ENCODE measurements around the gene DDN.

DDN gene

GRCh38 chr12:48982397-48983080, 16.6 kb downstream of the DDN start:
- DNase-seq (ENCODE audit: low read depth): no peak
- H3K4me3 ChIP-seq (ENCODE audit: low read depth, low read length): no peak overlapping the region
- no peak for TF ChIP-seq CTCF (IDR thresholded peaks at IDR 0.05; ENCODE audit: insufficient read depth, low read depth, low read length, missing control alignments)

- H3K4me3 ChIP-seq (ENCODE audit: low read depth, low read length): no peak overlapping the region
- no peak for TF ChIP-seq CTCF (IDR thresholded peaks at IDR 0.05; ENCODE audit: insufficient read depth, low read depth, low read length, missing control alignments)
- no peak for DNase-seq (ENCODE audit: low read depth)
Observed at GRCh38 chr12:48981757-48982157, 17.4 kb downstream of the DDN start.

GRCh38 chr12:48980953-48981756, 18.0 kb downstream of the DDN start:
- no peak overlapping the region for H3K4me3 ChIP-seq (ENCODE audit: low read depth, low read length)
- no peak for DNase-seq (ENCODE audit: low read depth)
- TF ChIP-seq CTCF (IDR thresholded peaks at IDR 0.05; ENCODE audit: insufficient read depth, low read depth, low read length, missing control alignments): no peak

DNA sequence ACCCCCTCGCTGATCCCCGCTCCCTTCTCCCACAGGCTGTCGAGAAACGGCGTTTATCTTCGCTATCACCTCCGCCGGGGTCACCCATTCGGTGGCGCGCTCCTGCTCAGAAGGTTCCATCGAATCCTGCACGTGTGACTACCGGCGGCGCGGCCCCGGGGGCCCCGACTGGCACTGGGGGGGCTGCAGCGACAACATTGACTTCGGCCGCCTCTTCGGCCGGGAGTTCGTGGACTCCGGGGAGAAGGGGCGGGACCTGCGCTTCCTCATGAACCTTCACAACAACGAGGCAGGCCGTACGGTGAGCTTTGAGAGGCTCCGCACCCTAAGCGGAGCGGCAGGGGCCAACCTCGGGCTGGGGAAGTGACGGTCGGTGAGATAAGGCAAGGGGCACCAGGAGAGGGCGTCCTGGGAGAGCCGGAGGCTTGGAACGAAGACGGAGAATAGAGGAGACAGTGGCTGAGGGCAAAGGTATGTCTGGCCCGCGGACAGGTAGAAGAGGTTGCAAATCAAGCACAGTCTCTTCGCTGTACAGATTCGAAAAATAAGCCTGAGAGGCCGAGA, 18.7 kb downstream of the DDN start:
- TF ChIP-seq CTCF (IDR thresholded peaks at IDR 0.05; ENCODE audit: insufficient read depth, low read depth, low read length, missing control alignments): no peak
- peak overlapping the region; percentile 54 for H3K4me3 ChIP-seq (ENCODE audit: low read depth, low read length)
- DNase-seq (ENCODE audit: low read depth): no peak

DNA sequence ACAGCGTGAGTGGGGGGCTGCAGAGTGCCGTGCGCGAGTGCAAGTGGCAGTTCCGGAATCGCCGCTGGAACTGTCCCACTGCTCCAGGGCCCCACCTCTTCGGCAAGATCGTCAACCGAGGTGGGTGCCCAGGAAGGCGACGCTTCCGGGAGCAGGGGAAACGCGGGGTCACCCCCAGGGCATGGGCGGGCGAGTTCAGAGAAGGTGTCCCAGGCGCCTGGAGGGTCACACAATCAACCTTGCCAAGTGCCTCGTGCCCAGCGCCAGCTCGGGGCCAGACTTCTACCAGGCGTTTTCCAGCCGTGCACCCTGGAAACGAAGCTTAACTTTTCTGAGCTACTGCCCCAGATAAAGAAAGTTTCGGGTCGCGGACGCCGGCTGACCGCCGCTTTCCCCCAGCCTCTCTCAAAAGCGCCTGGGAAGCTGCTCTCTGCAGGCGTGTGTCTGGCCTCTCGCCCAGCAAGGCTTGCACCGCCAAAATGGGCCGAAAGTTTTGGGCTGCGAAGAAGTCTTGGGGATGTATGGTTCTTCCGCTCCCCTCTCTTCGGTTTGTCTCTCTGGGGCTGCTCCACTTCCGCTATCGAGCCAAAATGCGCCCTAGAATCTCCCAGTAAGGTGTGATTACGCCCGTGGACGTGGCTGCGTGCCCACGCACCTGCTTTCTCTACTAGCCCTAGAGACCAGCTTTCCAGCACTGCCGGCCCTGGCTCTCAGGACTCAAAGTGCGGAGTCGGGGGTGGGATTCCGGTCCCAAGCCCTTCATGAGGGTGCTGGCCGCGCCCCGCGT, 19.4 kb downstream of the DDN start:
- peak; percentile 44 for DNase-seq (ENCODE audit: low read depth)
- H3K4me3 ChIP-seq (ENCODE audit: low read depth, low read length): peak overlapping the region; percentile 54
- TF ChIP-seq CTCF (IDR thresholded peaks at IDR 0.05; ENCODE audit: insufficient read depth, low read depth, low read length, missing control alignments): no peak

DNA sequence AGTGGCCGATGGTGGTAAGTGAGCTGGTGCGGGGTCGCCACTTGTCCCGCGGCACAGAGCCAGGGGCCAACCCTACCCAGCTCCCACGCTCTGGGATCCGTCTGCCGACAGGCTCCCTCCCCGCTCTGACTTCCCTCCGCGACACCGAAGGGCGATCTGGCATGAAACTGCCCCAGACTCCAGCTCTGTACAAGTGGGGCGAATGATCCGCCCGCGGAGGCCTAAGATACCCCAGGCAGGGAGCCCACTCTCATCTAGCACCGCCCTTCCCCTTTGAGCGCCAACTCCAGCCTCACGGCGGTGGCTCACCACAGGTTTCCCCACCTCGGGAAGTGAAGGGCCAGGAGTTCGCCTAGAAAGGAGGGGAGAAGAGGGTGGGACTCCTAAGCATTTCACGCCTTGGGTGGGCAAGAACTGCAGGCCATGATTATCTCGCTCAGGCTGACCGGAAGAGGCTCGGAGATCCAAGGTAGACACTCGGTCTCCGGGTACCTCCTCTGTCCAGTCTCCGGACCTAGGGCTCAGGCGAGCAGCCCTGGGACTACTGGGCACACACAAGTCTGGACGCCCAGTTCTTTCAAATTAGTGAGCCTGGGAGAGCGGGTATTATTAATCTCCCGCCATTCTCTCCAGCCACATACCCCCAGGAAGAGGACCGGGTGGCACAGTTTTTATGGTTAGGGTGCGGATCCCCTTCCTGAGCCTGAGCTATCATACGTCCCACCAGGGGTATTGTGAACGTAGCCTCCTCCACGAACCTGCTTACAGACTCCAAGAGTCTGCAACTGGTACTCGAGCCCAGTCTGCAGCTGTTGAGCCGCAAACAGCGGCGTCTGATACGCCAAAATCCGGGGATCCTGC, 20.2 kb downstream of the DDN start:
- H3K4me3 ChIP-seq (ENCODE audit: low read depth, low read length): peak overlapping the region; percentile 54
- no peak for DNase-seq (ENCODE audit: low read depth)
- no peak for TF ChIP-seq CTCF (IDR thresholded peaks at IDR 0.05; ENCODE audit: insufficient read depth, low read depth, low read length, missing control alignments)
